HG03139 (cell line): Measurements from ENCODE around the gene KLHL22.

Source experiments
- ATAC-seq: cut with Tn5 transposase; IDR thresholded peaks from one replicate; pipeline ENCODE4 v1.9.1; 2021; ENCODE audit not compliant: unreplicated experiment

KLHL22 gene

GRCh38 chr22:20450551-20450906 lies 45.1 kb downstream of the KLHL22 start:
- ATAC-seq = no peak

DNA sequence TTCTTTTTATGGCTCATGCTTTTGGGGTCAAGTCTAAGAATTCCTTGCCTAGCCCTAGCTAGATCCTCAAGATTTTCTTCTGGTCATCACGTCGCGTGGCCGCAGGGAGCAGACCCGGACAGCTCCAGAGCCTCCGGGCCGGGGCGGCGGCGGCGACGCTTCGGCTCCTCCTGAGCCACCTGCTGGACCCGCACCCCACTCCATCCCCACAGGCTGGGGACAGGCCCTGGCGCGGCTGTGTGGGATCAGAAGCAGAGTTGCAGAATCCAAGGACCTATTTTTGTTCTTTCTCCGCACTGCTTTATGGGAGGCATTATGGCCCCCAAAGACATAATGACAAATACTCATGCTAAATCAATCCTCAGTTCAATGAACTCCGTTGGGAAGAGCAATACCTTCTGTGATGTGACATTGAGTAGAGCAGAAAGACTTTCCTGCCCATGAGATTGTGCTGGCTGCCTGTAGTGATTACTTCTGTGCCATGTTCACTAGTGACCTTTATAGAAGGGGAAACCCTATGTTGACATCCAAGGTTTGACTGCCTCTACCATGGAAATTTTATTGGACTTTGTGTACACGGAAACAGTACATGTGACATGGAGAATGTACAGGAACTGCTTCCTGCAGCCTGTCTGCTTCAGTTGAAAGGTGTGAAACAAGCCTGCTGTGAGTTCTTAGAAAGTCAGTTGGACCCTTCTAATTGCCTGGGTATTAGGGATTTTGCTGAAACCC lies 45.6 kb downstream of the KLHL22 start:
- ATAC-seq = no peak

DNA sequence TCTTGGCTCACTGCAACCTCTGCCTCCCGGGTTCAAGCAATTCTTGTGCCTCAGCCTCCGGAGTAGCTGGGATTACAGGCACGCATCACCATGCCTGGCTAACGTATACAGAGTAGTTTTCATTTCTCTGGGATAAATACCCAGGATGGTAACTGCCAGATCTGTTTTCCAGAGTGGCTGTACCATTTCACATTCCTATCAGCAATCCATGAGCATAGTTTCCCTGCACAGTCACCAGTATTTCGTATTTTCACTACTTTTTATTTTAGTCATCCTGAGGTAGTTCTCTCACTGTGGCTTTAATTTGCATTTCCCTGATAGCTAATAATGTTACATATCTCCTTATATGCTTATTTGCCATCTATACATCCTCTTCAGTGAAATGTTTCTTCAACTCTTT lies 47.0 kb downstream of the KLHL22 start:
- ATAC-seq = no peak

GRCh38 chr22:20446383-20446970 lies 49.1 kb downstream of the KLHL22 start:
- ATAC-seq = no peak

DNA sequence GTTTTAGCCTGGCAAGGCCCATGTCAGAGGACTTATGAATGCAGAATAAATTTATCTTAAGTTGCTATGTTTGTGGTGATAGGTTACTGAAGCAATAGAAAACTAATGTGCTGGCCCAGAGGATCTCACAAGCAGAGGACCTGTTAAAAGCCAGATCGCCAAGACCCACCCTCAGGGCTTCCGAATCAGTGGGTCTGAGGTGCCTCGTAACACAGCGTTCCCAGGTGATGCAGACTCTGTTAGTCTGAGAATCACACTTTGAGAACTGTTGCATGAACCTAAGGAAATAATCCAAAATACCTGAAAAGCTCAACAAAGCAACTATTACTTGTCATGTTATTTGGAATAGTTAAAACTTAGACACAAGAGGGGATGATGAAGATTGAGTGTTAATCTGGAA lies 51.3 kb downstream of the KLHL22 start:
- ATAC-seq = no peak

GRCh38 chr22:20442485-20443284 lies 52.9 kb downstream of the KLHL22 start:
- ATAC-seq = no peak

DNA sequence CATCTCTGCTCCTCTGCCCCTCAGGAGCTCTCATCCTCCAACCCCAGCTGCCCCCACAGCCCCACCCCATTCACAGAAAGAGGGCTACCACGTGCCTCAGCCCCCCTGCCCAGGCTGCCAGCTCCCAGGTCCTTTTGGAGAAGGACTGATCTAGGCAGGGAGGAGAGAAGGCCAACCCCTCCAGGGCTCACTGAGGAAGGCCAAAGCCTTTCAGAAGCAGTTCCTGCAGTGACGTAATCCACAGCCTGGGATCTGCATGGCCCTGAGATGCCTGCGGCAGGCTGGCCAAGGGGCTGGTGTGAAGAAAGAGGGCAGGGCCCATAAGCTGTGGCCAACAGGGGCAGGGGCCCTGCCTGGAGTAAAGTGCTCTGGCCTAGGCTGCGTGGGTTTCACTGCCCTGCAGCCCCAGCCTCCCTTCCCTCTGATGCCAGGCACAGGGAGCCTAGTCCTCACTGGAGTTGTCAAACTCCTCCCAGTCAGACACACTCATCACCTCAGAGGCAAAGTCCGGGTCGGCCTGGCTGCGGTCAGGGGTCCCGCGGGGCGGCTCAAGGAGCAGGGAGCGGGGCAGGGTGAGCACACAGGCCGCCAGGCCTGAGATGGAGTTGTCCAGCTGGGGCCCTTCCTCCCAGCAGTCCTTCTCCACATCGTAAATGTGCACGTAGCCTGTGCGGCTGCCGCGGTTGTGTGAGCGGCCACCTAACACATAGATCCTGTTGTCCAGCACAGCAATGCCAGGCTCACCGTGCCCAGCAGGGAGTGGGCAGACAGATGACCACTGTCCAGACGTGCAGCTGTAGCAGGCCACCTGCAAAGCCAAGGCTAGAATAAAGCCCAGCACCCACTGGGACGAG lies 53.7 kb downstream of the KLHL22 start:
- no peak for ATAC-seq

GRCh38 chr22:20440637-20441591 lies 54.7 kb downstream of the KLHL22 start:
- ATAC-seq = no peak

DNA sequence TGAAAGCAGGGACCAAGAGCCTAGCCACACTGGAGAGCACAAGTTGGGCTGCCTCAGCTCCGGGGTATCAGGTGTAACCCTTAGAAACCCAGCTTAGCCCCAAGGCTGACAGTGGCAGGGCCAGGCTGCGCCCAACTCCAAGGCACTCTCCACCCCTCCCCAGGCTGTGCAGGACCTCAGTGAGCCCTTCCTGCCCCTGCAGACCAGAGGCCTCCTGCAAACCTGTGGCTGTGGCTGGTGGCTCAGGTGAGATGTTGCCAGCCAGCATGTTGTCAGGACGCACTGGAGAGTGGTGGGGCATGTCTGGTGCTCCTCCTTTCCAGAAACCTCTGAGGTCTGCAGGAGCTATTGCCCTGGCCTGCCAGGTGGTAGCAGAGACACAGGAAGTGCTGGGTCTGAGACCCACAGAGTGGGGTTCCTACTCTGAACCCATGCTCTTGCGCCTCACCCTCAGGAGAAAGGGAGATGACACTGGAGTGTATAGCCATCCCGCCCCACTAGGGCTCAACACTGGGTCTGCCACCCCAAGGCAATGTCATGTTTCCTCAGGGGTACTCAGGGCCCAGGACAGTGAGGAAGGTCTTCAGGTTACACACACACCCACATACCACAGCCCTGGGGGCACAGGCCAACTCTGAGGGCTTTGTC lies 55.5 kb downstream of the KLHL22 start:
- ATAC-seq = no peak

- no peak for ATAC-seq
These were observed 56.1 kb downstream of the KLHL22 start for GRCh38 chr22:20439556-20439927.

- no peak for ATAC-seq
These were observed 56.7 kb downstream of the KLHL22 start for GRCh38 chr22:20438678-20439492.

GRCh38 chr22:20438427-20438677 lies 57.2 kb downstream of the KLHL22 start:
- no peak for ATAC-seq

DNA sequence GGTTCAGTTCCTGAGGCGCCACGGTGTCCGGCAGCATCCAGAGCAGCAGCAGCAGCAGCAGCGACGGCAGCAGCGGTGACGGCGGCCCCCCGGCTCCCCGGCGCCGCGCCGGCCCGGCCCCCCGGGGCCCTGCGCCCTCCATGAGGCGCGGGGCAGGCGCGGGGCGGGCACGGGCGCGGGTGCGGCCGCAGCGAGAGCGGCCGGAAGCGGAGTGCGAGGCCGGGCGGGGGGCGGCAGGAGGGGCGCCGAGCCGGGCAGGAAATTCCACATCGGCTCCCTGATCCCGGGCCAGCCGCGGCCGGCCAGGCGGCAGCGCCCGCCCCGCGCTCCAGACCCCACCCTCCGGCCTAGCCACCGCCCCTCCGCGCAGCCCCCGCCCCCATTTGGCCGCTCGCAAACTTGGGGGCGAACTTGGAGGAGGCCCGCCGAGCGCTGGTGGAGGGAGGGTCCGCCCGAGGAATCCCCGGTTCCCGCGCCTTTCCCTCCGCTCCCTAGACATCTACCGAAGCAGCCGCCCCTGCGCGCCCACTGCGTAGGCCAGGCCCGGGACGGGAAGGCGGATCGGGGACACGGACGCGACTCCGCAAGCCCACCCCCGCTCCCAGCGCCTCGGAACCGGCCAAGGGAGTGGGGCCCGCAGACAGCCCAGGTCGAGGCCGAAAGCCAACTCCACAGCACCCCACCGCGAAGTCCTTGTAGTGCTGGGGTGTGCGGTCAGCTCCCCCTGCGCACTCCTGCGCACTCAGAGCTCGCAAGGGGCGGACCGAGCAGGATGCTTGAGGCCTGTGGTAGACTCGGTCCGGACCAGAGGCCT lies 57.8 kb downstream of the KLHL22 start, which contains the start of gene SCARF2:
Gene SCARF2, minus strand, starts transcription at position 213 of the 814 bp plus-strand sequence. Its CDS starts 71 bp downstream, at position 142.
- ATAC-seq = no peak

DNA sequence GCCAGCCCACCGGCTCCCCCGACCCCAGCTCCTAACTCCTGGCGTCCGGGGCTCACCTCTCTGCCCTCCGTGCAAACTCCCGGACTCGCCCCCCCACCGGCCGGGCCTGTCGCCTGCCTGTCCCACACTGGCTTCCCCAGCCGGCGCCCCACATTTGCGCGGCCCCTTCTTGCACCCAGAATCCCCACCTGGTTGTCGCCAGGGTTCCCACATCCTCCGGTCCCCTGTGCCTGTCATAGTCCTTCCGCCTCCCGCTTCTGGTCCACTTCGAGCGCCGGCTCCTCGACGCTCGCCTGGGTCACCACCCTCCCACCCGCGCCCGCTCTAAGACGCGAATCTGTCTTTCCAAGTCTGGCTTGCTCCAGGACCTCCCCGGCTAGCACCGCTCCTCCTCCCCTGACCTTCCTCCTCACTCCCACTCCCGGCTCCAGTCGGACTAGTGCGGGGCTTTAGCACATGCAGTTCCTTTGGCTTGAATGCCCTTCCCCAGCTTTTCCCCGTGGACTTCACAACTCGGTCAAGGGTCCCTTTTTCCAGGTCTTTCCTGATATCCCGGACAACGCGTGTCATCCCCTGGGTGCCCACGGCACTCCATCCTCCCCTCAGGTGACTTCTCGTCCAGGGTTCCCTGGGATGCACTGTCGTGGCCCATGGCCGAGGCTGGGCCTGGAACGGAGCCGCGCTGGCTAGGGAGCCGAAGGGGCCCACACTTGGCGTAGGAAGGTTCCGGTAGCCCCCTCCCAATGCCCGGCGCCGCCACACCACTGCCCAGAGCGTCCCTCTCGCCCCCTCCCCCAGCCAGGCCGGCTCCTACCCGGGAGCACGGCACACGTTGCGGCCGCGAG lies 58.6 kb downstream of the KLHL22 start:
- ATAC-seq = no peak

- ATAC-seq = no peak
These were observed 59.3 kb downstream of the KLHL22 start for GRCh38 chr22:20436307-20436767.

DNA sequence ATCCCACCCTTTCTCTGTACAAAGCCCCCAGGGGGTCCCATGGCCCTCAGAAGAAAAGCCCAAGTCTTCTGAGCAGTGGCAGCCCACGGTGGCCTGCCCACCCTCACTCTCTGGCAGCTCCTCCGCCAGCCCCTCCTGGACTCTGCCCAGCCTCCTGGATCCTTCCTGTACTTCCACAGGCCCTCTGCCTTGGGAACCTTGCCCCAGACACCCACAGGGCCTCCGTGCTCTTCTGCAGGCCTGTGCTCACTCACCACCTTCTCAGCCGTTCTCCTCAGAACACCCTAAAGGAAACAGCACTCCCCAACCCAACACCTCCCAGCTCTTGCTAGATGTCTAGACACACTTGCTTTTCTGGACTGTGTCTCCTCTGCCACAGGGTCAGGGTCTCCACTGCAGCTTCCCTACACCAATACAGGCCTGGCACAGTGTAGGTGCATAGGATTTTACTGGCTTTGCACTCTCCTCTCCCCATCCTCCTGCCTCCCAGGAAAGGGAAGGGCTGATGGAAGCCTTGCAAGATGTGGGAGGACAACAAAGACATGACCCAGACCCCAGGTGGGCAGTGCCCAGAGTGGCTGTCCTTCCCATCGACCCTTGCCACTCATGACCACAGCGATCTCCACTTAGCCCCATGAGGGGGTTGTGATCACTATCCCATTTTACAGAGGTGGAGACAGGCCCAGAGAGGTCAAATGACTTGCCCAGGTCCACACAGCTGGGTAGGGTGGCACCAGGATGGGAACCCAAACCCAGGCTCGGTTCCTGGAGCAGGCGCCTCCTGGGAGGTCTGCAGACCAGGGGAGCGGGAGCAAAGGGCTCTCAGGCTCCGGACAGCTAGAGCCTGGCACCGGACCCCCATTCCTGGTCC lies 59.9 kb downstream of the KLHL22 start:
- no peak for ATAC-seq
